Body of pancreas (tissue), 4 donors: ENCODE data around the gene TASL.

Source experiments
- POLR2A ChIP-seq, 3 donors: fragments of 450-650 bp; IDR thresholded peaks; one replicate each; pipeline ENCODE4 v1.6.1; 2016; ENCODE audit warnings: antibody characterized with exemption in 3 of 3, mild to moderate bottlenecking in 2 of 3
- TF ChIP-seq, protein P1 (sequence below), 7 experiments: fragments of 450-650 bp in 4 of 7; fragments of 200-600 bp in 3 of 7; sonication (generic) in 3 of 7; IDR thresholded peaks; one replicate each; pipeline ENCODE4 v1.5.1; 2016 to 2019; ENCODE audit warnings: antibody characterized with exemption in 7 of 7

GRCh38 chrX:30568136-30568535, 9.4 kb downstream of the TASL start:
- TF ChIP-seq, protein P1, sequence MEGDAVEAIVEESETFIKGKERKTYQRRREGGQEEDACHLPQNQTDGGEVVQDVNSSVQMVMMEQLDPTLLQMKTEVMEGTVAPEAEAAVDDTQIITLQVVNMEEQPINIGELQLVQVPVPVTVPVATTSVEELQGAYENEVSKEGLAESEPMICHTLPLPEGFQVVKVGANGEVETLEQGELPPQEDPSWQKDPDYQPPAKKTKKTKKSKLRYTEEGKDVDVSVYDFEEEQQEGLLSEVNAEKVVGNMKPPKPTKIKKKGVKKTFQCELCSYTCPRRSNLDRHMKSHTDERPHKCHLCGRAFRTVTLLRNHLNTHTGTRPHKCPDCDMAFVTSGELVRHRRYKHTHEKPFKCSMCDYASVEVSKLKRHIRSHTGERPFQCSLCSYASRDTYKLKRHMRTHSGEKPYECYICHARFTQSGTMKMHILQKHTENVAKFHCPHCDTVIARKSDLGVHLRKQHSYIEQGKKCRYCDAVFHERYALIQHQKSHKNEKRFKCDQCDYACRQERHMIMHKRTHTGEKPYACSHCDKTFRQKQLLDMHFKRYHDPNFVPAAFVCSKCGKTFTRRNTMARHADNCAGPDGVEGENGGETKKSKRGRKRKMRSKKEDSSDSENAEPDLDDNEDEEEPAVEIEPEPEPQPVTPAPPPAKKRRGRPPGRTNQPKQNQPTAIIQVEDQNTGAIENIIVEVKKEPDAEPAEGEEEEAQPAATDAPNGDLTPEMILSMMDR (IDR thresholded peaks at IDR 0.05), result no peak
- no peak for TF ChIP-seq POLR2A (IDR thresholded peaks at IDR 0.05)
